ENCODE results near the gene MED13L.

- TF ChIP-seq, protein P1, sequence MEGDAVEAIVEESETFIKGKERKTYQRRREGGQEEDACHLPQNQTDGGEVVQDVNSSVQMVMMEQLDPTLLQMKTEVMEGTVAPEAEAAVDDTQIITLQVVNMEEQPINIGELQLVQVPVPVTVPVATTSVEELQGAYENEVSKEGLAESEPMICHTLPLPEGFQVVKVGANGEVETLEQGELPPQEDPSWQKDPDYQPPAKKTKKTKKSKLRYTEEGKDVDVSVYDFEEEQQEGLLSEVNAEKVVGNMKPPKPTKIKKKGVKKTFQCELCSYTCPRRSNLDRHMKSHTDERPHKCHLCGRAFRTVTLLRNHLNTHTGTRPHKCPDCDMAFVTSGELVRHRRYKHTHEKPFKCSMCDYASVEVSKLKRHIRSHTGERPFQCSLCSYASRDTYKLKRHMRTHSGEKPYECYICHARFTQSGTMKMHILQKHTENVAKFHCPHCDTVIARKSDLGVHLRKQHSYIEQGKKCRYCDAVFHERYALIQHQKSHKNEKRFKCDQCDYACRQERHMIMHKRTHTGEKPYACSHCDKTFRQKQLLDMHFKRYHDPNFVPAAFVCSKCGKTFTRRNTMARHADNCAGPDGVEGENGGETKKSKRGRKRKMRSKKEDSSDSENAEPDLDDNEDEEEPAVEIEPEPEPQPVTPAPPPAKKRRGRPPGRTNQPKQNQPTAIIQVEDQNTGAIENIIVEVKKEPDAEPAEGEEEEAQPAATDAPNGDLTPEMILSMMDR (IDR thresholded peaks at IDR 0.05), result no peak
- TF ChIP-seq POLR2A (IDR thresholded peaks at IDR 0.05) (no peak), POLR2AphosphoS5 (IDR thresholded peaks at IDR 0.05) (no peak)
These were observed 2.7 kb downstream of the MED13L start for GRCh38 chr12:116274551-116275375.

Data from breast epithelium (tissue), 3 donors.